CD4-positive, alpha-beta T cell treated with Interleukin-6 for 4 hours (primary cell): Measurements from ENCODE around the gene SYTL2.
"Not testable (repeated sequence)": the region's sequence is repeated elsewhere in the genome, so short reads cannot be mapped to it uniquely, and the experiment has no call there.

Experiments
- DNase-seq: peaks from one replicate; pipeline ENCODE4 v3.0.0-alpha.2; 2020; ENCODE audit warnings: mixed read lengths

Gene SYTL2

GRCh38 chr11:85685125-85685819 is 125.7 kb downstream of the SYTL2 start:
- no peak for DNase-seq

- peak; percentile 74 for DNase-seq
Observed at GRCh38 chr11:85682330-85683305, 128.3 kb downstream of the SYTL2 start.

GRCh38 chr11:85680897-85681296 is 130.0 kb downstream of the SYTL2 start:
- DNase-seq: no peak

GRCh38 chr11:85679576-85679975 is 131.4 kb downstream of the SYTL2 start:
- DNase-seq: no peak

GRCh38 chr11:85673393-85673792 is 137.5 kb downstream of the SYTL2 start:
- DNase-seq: no peak

GRCh38 chr11:85672105-85672902 is 138.6 kb downstream of the SYTL2 start:
- DNase-seq: no peak

GRCh38 chr11:85670949-85671663 is 139.8 kb downstream of the SYTL2 start:
- DNase-seq: not testable (repeated sequence)

- no peak for DNase-seq
Observed at GRCh38 chr11:85668157-85668556, 142.8 kb downstream of the SYTL2 start.

GRCh38 chr11:85666687-85667086 is 144.3 kb downstream of the SYTL2 start:
- no peak for DNase-seq

GRCh38 chr11:85665733-85666132 is 145.2 kb downstream of the SYTL2 start:
- DNase-seq: no peak

GRCh38 chr11:85664615-85665481 is 146.1 kb downstream of the SYTL2 start, which contains the start of gene CREBZF:
Gene CREBZF, minus strand, starts transcription at chr11:85665129. Its CDS starts 254 bp downstream, at chr11:85664875.
- peak; percentile 93 for DNase-seq

GRCh38 chr11:85663753-85664614 is 147.0 kb downstream of the SYTL2 start:
- DNase-seq: peak; percentile 89

GRCh38 chr11:85663080-85663752 is 147.7 kb downstream of the SYTL2 start:
- DNase-seq: peak; percentile 16

GRCh38 chr11:85661972-85662664 is 148.8 kb downstream of the SYTL2 start:
- no peak for DNase-seq

- no peak for DNase-seq
Observed at GRCh38 chr11:85658180-85658579, 152.8 kb downstream of the SYTL2 start.

GRCh38 chr11:85656777-85657176 is 154.2 kb downstream of the SYTL2 start:
- DNase-seq: no peak

GRCh38 chr11:85654343-85654742 is 156.6 kb downstream of the SYTL2 start:
- DNase-seq: not testable (repeated sequence)

- DNase-seq: no peak
Observed at GRCh38 chr11:85652786-85653447, 158.0 kb downstream of the SYTL2 start.
